IPS-NIHi7 (cell line): Measurements from ENCODE around the gene NTRK2.

ENCODE experiments used
- DNase-seq: peaks from one replicate; pipeline ENCODE4 v3.0.0; 2012; ENCODE audit warnings: mixed read lengths; ENCODE audit errors: extremely low spot score

Gene NTRK2

DNA sequence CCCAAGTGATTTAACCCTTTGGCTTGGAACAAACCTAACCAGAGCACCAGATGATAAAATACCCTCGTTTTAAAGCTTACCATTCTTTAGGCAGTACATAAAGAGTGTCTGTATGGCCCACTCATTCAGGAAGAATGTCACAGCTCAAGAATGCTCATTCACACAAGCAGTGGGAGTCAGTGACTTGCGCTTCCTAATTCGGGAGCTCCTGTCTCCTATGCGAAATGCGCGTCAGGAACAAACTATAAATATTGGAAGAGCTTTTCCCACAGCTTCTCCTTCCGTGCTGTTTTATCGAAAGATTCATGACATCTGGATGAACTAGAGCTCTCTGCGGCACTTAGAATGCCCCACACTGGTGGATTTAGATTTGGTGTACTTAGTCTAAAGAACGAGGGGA lies 66.6 kb downstream of the NTRK2 start:
- DNase-seq, result peak; percentile 49

DNA sequence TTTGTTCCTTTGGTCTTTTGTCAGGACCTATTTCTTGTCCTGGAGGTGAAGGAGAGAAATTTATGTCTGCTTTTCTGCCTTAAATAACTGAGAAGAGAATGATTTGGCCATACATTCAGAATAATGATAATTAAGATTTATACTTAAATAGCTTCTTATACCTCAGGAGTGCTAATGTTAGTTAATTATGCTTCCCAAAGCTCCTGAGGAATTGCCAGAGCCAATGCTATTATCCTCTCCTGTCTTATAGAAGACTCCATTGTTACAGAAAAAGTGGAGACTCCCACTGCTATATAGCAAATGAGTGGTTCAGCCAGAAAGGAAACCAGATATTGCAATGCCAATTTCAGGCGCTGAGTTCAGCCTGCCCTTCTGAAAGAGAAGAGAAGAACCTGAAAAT lies 67.0 kb downstream of the NTRK2 start:
- DNase-seq, result no peak

DNA sequence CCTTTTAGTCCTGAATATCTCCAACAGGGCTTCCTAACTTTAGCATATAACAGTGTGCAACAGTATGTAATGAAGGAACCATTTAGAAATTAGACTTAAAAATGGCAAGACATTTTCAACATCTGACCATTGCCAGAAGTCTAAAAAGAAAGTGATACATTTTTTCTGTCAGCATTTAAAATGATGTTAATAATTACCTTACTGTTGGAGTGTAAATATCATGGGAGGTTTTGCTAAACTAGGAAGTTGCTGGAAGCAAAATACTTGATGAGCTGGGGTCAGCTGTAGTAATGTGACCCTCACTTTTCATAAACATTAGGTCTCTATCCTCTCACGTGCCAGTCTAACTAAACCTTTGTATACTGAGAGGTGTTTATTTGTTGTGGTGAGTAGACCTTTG lies 68.8 kb downstream of the NTRK2 start:
- DNase-seq, result no peak

DNA sequence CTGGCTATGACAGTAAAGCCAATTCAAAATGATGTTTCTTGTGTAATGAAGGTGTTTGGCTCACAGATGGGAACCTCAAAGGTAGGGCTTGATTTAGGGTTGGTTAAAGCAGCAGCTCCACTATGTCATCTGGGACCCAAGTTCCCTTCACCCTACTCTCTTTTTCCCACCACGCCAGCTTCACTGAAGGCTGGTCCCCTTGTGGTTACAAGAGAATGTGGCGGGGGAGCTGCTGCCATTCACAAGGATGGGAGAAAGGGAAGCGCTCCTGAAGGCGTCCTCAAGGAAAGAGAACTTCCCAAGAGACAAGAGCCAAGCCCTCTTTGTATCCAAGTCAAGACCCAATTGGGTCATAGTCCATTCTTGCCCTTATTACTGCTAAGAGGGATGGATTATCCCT lies 72.7 kb downstream of the NTRK2 start:
- DNase-seq, result no peak

DNA sequence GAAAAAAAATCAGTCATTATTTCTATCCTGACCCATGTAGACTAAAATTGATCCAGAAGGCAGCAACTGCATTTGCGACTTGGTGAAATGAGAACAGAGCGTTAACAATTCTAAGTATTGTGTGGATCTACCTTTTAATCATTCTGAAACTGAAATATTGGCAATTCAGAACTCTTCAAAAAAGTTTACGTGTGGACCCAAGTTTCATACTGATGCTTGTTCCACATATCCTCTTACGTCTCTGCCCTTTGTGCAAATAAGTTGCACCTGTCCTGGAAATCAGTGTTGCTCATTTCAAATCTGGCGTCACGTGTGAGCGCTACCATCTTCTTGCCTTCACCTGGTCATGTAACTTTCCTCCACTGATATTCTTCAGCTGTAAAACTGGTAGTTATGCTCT lies 74.7 kb downstream of the NTRK2 start:
- DNase-seq, result no peak

DNA sequence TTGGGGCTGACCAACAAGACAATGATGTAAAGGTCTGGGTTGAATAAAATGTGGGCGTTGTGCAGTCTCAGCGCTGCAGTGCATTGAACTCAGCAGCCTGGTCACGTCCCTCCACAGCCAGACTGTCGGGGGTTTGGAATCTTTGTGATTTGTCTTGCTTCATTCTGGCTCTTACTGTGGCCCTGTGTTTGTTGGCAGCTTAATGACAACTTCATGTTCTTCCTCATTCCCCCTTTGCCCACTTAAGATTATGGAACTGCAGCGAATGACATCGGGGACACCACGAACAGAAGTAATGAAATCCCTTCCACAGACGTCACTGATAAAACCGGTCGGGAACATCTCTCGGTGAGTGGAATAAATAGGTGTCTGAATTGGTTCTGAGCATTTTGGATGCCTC lies 75.2 kb downstream of the NTRK2 start:
- DNase-seq, result no peak

DNA sequence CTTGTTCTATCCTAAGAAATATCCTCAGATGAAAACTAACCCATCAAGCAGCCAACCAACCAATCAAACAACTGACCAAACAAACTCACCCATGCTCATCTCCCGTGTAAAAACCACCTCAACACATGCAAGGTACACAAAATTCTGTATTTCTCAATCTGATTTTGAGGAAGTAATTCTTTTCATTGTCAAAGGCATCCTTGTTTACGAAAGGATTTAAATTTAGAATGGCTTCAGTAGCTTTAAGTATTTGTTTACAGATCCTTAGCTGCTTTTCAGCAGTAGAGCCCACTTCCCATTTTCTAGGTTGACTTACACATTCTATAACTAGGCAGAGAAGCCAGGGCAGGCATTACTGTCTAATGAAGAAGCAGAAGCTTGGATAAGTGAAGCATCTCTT lies 78.6 kb downstream of the NTRK2 start:
- DNase-seq, result no peak

DNA sequence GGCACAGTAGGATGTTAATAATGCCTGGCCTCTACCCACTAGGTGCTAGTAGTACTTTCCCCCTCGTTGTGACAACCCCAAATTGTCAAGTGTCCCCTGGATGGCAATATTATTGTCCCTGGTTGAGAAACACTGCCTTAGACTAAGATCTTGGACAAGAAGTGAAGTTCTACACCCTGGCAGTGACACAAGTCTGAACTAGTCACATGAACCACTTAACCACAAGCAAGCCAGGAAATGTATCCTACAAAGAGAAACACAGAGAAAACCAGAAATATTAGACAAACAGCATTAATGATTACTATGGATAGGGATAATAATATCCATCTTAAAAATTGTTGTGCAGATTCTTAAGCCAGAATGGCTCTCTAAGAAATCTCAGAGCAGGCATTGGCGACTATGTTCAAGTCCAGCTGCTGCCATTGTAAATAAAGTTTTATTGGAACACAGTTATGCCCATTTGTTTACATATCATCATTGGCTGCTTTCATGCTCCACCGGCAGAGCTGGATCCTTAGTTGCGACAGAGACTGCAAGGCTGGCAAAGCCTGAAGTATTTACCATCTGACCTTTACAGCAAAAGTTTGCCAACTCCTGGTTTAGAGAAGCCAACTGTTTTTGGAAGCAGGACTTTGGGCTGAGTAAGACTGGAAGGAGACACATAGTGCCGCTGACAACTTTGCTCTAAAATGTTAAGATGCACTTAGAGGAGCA lies 80.8 kb downstream of the NTRK2 start:
- no peak for DNase-seq

DNA sequence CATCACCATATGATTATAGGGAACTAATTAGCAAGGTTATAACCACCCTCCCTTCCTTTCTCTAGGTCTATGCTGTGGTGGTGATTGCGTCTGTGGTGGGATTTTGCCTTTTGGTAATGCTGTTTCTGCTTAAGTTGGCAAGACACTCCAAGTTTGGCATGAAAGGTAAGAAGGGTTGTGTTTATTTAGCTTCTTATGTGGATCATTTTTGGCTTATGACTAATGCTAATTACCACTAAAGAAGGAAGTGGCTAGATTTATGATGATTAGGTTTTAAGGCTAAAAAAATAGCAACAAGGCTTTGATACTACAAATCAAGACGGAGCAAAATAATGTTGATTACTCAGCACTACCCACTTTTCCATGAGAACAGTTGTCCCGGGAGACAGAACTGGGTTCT lies 82.4 kb downstream of the NTRK2 start:
- no peak for DNase-seq

DNA sequence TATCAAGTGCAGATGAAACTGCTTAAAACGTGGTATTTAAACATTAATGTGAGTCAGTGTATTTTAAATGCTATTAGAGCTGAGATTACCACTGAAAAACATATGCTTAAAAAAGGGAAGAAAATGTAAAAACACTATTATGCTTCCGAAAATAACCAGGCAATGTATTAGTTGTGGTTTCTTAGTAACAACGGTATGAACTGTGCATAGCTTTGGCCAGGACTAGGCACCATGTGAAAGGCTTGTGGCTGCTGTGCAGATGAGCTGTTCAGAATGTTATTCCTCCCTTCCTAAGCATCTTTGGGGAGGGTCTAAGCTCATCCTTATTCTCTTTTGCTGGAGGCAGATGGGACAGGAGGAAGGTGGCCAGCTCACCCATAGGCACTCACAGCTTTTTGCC lies 84.9 kb downstream of the NTRK2 start:
- DNase-seq, result no peak

DNA sequence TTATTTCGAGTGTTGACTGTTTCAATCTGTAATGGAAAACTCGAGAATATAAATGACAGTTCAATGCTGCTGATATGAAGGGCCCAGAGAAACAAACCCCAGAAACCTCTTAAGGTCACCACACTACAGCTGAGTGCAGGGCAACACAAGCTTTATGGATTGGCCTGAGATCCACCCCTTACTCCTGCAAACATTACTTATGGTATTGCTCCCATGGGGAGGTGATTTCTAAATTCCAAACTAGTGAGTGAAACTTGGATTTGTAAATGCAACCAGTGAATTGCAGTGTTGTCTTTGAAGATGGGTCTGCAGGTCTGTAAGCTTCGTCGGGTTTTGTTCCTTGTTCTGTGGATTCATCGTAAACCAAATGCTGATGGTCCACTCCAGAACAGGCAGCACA lies 85.4 kb downstream of the NTRK2 start:
- DNase-seq, result no peak

DNA sequence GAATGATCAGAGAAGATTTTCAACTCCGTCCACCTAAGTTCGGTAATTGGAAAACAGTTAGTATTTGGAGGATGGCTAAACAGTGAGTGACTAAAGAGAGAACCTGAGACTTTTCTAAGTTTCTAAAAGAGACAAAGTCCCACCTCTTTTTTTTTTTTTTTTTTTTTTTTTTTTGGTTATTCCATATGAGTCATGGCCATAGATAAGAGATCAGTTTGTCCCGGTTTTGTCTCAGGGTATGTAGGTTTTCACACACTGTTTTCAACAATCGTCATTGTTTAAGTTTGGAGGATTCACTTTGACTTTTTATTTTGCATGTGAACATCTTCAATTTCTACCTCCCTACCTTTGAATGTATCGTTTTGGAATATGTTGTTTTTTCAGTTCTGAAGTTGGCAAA lies 85.9 kb downstream of the NTRK2 start:
- DNase-seq, result no peak

DNA sequence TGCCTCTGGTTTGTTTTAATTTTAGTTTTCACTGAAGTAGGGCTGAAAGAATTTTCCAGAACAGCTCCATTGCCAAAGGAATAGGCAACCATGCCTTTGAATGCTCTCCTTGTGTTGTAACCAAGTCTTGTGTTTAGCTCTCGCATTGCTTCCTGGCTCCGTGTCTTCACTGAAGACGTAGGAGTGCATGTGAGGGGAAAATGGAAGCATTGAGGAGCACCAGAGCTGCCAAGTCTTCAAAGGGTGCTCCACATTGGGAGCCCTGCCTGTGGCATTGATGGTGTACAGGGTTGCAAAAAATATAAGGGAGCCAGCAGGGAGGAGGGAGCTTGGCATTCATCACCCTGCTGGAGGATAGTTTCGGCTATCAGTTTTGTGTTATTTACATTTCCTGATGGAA lies 86.6 kb downstream of the NTRK2 start:
- no peak for DNase-seq

DNA sequence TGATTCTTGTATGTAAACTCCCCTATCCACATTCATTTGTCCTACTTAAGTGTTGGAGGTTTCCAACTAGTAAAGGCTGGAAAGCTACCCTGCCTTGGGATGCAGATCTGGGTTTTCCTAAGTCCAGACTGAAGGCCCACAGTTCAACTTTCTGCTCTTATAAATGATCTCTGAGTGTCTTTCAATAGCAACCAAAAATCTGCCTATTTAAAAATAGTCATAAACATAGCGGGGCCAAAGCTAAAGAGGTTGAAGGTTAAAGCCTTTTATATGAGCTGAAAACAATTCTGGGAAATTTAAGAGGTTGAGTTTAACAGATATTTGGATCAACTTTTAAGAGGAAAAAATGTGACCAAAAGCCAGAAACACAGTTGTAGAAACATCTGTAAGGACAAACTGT lies 87.2 kb downstream of the NTRK2 start:
- no peak for DNase-seq

DNA sequence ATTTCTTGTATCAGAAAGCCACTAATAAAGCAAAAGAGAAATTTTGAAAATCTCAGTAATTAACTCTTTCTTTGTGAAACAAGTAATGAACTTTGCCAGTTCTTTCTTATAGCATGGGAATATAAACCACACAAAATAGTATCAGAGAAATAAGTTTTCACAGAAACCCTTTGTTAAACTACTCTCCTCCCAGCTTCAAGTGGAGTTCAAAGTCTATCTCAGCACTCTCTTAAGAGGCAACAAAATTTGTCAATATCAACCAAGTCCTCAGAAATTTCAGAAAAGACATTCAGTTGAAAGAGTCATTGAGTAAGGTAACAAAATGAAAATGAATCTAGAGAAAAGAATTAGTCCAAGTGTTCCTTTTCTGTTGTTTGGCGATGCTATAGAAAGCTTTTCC lies 89.3 kb downstream of the NTRK2 start:
- no peak for DNase-seq

DNA sequence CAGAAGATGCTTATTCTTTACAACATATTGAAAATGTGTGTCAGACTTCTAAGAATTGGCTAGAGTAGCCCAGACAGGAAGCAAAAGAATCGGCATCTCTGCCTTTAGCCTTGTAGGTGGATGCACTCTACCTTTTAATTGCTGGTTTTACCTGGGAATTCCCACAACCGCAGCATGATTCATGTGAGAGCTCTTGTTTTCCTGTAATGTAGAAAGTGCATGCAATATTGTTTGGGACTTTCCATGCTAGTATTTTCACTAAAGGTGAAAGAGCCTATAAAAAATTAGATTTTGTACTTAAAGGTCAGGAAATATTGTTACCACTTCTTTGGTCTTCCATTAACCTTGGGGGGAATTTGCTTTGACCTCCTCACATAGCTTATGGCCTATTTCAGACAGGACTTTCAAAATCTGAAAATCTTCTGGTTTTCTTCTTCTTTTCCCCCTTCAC lies 89.8 kb downstream of the NTRK2 start:
- DNase-seq, result no peak

DNA sequence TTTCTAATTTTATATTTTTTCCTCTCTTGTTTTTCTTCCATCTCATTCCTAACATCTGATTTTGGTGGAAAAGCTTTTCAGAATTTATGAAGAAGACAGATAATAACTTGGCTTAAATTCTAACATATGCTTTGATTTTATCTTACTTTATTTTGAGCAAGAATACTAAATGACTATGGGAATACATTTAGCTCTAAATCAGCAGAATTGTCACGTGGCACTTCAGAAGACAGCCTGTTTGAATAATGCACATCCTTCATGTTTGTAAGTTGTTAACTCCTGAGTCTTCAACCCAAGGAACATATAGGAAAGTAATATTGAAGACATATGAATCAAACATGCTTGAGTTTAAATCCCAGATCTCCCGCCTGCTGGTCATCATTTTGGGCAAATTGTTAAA lies 90.3 kb downstream of the NTRK2 start:
- no peak for DNase-seq

DNA sequence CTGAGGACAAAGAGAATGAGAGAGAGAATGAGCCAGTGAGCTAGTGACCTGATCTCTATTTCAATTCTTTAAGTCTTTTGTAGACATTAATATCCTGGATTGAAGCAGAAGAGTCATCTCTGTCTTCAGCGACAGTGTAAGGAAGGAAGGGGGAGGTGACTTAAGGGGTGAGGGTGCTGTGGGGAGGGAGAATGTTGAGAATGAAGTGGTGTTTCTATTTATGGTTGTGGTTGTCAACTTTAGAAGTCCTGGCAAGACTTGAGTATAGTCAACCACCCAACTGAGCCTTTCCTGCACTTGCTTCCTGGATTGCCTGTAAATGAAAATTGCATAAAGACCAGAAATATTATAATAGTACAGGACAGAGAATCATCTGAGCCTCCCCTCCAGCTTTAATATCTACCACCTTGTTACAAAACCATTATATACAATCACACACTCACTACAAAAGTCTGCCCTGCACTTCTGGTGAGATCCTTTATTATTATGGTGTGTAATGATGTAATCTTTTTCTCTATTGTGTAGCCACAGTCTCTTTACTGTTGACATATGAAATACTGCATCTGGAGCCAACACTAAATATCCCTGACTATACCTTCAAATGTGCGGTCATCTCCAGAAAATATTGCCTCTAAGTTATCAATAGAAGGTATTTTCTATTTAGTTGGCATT lies 91.7 kb downstream of the NTRK2 start:
- no peak for DNase-seq

DNA sequence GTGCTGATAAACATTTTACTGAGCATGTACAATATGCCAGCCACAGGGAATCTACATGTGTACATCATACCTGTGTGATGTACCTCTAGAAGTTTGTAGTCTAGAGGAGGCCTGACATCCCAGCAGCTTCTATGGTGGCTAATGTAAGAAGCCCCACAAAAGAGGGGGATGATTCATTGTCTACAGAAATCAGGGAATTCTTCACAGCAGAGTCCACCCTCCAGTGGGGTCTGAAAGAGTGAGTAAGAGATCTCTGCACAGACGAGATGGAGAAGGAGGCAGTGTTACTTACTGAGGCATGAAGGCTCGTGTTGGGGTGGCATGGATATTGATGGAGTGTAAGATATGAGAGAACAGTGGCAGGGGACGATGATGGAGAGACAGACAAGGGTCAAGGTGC lies 103.0 kb downstream of the NTRK2 start:
- no peak for DNase-seq

DNA sequence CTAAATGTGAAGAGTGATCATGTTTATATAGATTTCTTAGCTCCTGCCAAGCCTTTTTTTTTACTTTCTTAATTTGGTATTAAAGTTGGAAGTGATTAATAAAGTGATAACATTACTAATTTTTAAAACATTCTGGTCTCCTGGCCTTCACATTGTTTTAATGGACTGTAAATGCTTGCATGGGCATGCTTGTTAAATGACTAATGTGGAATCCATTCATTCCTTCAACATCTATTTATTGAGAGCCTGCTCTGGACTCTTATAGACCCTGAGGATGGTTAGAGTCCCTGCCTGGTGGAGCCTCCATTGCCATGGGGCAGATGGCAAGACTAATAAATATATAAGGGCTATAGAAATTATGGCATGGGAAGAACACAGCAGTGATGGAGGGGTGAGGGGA lies 103.5 kb downstream of the NTRK2 start:
- DNase-seq, result no peak

DNA sequence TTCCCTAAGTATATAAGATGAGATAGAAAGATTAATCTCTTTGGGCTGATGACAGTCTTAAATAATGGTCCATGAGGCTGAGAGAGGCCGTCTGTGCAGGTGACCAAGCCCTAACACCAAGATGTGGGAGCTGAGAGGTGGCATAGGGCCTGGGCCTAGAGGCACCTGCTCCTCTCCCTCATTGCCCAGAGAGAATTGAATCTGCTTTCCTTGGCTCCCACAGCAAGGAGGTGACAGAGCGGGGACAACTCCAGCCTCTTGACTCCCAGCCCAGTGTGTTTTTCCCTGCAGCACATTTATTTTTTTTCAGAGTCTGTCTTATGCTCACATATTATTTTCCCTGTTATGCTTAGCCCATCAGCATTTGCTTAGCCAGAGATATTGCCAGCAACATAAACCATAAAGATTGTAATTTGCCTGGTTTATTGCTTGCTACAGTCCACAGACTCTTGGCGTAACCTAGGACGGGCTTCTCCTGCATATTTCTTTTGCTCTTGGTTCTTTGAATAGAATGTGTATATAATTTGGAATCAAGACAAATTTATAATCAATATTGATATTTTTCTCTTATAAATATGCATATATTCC lies 105.6 kb downstream of the NTRK2 start:
- DNase-seq, result no peak

DNA sequence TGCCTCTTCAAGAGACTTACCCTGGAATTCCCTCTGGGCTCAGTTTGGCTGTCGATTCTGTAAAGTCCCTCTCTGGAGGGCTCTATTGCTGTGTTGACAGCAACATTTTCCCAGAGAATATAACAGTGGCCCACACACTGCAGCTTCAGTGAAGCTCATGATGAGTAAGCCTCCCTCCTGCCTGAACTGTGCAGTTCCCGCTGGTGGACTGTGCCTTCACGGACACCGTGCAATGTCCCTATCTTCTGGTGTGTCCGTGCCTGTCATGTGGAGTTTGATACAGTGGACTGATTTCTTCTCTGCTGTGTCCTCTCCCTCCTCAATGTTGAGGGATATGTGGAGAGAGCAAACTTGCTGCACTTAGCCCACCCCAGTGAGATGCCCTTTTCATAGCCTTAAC lies 109.0 kb downstream of the NTRK2 start:
- DNase-seq, result no peak

DNA sequence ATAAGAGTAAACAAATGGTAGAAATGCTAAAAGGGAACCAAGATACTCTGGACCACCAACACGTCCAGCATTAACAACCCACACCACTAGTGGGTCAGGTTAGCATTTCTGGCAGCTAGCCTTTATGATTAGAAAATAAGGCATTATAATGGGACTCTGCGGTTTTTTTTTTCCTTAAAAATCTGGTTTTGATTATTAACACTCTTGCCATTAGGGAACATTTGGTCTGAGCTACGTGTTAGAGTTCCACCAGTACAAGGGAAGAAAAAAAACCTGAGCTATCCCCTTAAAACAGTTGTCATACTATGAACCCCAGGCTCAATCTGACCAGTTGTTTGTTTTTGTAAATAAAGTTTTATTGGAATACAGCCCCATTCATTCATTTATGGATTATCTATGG lies 110.4 kb downstream of the NTRK2 start:
- DNase-seq, result no peak
